Large intestine (tissue), 12 donors: ENCODE results near the gene MS4A10. TPM values are rescaled to one million over a fixed set of nuclear protein-coding genes. Genes with fewer than 3 reads are reported as not detected.

Experiments
- DNase-seq, 2 donors: peaks; one replicate each; pipeline versions ENCODE4 v3.0.0 to v3.0.0-alpha.2; 2013
- H3K27ac ChIP-seq: one replicate; pipeline ENCODE4 v1.5.1; 2013; ENCODE audit warnings: low read length
- H3K27me3 ChIP-seq: 2 replicates; pipeline ENCODE4 v1.6.1; 2013; ENCODE audit warnings: low read length; ENCODE audit not compliant: control insufficient read depth, insufficient read depth
- H3K36me3 ChIP-seq: 2 replicates; pipeline ENCODE4 v1.6.1; 2013; ENCODE audit warnings: low read length; ENCODE audit not compliant: control insufficient read depth, insufficient read depth
- H3K4me1 ChIP-seq: one replicate; pipeline ENCODE4 v1.6.1; 2013; ENCODE audit warnings: low read length; ENCODE audit not compliant: control insufficient read depth, insufficient read depth
- H3K4me3 ChIP-seq: one replicate; pipeline ENCODE4 v1.5.1; 2013; ENCODE audit warnings: low read length
- H3K9me3 ChIP-seq: one replicate; pipeline ENCODE4 v1.6.1; 2013; ENCODE audit warnings: mild to moderate bottlenecking, low read depth, low read length, moderate library complexity; ENCODE audit not compliant: control insufficient read depth
- WGBS: methylation state at CpG from one replicate; pipeline ENCODE4 v1.1.5; 2013; ENCODE audit warnings: low lambda C conversion rate; ENCODE audit not compliant: insufficient coverage; 5-methylcytosine and 5-hydroxymethylcytosine counted together
- long read RNA-seq, 11 donors: transcript quantifications; one replicate each; lab custom pipeline, GENCODE V29; 2026
- polyA plus RNA-seq: library from polyadenylated mRNA; unstranded; fragments of 120-200 nt; gene quantifications from one replicate; pipeline ENCODE4 v1.2.1, GENCODE V29; 2013

The MS4A10 gene
- polyA plus RNA-seq: 0.48 TPM
- long read RNA-seq, donor 1: 0 reads
- long read RNA-seq, donor 2: 0 reads
- long read RNA-seq, donor 3: 0 reads
- long read RNA-seq, donor 4: 0 reads
- long read RNA-seq, donor 5: 0 reads
- long read RNA-seq, donor 6: 0 reads
- long read RNA-seq, donor 7: 0 reads
- long read RNA-seq, donor 8: 0 reads
- long read RNA-seq, donor 9: 0 reads
- long read RNA-seq, donor 10: 0 reads
- long read RNA-seq, donor 11: 0 reads

- Histone ChIP-seq H3K4me1 (peaks cover 37% of the 10 kb centered on the region), H3K27me3 (no peaks in the 10 kb centered on the region)
These were observed at the start of gene MS4A10 for GRCh38 chr11:60785136-60785535. Gene MS4A10 (plus strand): TSS chr11:60785333. CDS start chr11:60790336, 5,003 bp downstream.

DNA sequence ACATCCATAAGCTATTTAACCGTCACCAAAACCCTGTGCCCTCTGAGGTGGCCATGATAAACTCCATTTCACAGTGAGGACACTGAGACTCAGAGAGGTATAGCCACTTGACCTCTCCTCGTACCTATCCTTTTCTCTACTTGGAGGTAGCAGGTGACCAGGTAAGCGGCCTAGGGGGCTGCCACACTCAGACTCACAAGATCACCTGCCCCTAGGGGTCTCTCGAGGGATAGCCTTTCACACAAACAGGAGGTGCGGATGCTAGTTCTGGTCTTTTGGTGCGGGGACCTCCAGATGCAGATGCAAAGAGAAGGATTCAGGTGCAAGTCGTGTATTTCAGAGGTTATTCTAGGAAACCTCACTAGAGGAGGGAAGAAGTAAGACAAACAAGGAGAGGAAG lies 46.0 kb upstream of the MS4A10 start:
- H3K4me3 ChIP-seq: no peak overlapping the region
- H3K27ac ChIP-seq: no peak overlapping the region
- no peaks in the 10 kb centered on the region for H3K27me3 ChIP-seq
- peaks cover 15% of the 10 kb centered on the region for H3K4me1 ChIP-seq
- DNase-seq: no peak
- no peaks in the 10 kb centered on the region for H3K36me3 ChIP-seq
- WGBS: no CpG with 5 or more reads among the region's 7 CpGs
- no peaks in the 10 kb centered on the region for H3K9me3 ChIP-seq

More at GRCh38 chr11:60785136-60785535, at the start of gene MS4A10:
- H3K9me3 ChIP-seq: no peaks in the 10 kb centered on the region
- H3K4me3 ChIP-seq: no peak within 1 kb of the TSS
- H3K27ac ChIP-seq: no peak within 1 kb of the TSS
- DNase-seq: peak; percentile 92 to 96
- no peaks in the 10 kb centered on the region for H3K36me3 ChIP-seq
- no CpG with 5 or more reads among the region's 9 CpGs for WGBS

- no peak for DNase-seq
- Histone ChIP-seq H3K4me1 (peaks cover 15% of the 10 kb centered on the region), H3K4me3 (no peak overlapping the region), H3K36me3 (no peaks in the 10 kb centered on the region), H3K27ac (peak overlapping the region; percentile 39), H3K27me3 (no peaks in the 10 kb centered on the region), H3K9me3 (no peaks in the 10 kb centered on the region)
These were observed 44.6 kb upstream of the MS4A10 start for GRCh38 chr11:60740573-60740972.

DNA sequence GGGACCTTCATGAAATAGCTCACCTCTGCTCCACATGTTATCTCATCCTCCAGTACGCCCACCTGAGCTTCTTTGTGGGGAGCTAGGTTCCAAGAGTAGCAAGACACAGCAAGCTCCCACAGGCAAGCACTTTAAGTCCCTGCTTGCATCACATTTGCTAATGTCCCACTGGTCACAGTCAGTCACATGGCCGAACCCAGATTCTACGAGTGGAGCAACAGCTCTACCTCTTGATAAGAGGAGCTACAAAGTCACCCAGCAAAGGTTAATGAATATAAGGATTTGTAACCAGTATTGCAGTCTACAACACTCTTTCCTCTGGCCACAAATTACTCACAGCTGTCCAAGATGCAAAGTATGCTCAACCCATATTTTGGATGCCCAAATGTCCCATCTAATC lies 43.7 kb upstream of the MS4A10 start:
- peak; percentile 60 to 77 for DNase-seq
- Histone ChIP-seq H3K27me3 (no peaks in the 10 kb centered on the region), H3K27ac (peak overlapping the region; percentile 39), H3K9me3 (no peaks in the 10 kb centered on the region), H3K36me3 (no peaks in the 10 kb centered on the region), H3K4me3 (no peak overlapping the region), H3K4me1 (peaks cover 15% of the 10 kb centered on the region)
- WGBS: no CpG with 5 or more reads among the region's 3 CpGs

- Histone ChIP-seq H3K27ac (no peak overlapping the region), H3K4me3 (no peak overlapping the region), H3K9me3 (no peaks in the 10 kb centered on the region), H3K4me1 (peaks cover 15% of the 10 kb centered on the region), H3K36me3 (no peaks in the 10 kb centered on the region), H3K27me3 (no peaks in the 10 kb centered on the region)
- no CpG with 5 or more reads among the region's 1 CpG for WGBS
- peak in 1 of 2 donors; percentile 32 for DNase-seq
These were observed 42.1 kb upstream of the MS4A10 start for GRCh38 chr11:60743058-60743457.

DNA sequence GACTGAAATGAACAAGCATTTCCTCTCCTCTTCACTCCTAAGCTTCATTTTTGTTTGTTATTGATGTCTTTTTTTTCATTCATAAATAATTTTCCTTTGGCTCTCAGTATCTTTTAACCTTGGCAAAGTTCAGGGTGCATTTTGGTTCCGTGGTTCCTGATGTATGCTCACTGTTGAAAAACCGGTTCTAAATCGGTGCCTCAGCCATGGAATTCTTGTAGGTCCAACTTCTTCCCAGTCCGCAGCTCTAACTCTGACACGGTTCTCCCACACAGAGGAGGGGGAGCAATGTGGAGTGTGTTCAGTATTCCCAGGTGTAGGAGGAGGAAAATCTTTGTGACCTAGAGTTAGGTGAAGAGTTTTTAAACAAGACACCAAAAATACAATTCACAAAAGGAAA lies 41.0 kb upstream of the MS4A10 start:
- 83% methylated on average over 4 of the region's 5 CpGs for WGBS
- peaks cover 15% of the 10 kb centered on the region for H3K4me1 ChIP-seq

GRCh38 chr11:60747359-60747873 lies 37.7 kb upstream of the MS4A10 start:
- Histone ChIP-seq H3K4me1 (peaks cover 3% of the 10 kb centered on the region), H3K27me3 (no peaks in the 10 kb centered on the region), H3K9me3 (no peaks in the 10 kb centered on the region), H3K4me3 (no peak overlapping the region), H3K27ac (no peak overlapping the region), H3K36me3 (no peaks in the 10 kb centered on the region)
- WGBS: 59% methylated on average over 3 of the region's 14 CpGs
- no peak for DNase-seq

More for the DNA sequence above, 41.0 kb upstream of the MS4A10 start:
- DNase-seq: no peak
- Histone ChIP-seq H3K27ac (no peak overlapping the region), H3K9me3 (no peaks in the 10 kb centered on the region), H3K36me3 (no peaks in the 10 kb centered on the region), H3K27me3 (no peaks in the 10 kb centered on the region), H3K4me3 (no peak overlapping the region)

DNA sequence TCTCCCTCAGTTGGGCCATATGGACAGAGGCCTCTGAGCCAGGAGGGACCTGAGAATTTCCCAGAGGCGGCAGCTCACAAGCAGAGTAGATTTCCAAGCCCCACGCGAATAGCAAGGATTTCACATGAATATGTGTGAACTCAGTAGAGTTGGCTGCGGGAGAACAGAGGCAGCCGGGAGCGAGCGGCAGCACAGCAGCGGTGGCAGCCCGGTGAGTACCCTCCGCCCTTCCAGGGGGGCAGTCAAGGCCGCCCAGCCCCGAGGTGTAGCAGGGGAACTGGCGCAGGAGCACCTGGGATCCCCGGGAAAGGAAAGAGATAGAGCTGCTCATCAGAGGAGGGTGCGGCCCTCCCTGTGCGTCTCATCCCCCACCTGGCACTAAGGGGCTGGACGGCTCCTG lies 36.9 kb upstream of the MS4A10 start:
- Histone ChIP-seq H3K27ac (no peak overlapping the region), H3K36me3 (no peaks in the 10 kb centered on the region), H3K27me3 (no peaks in the 10 kb centered on the region), H3K4me1 (no peaks in the 10 kb centered on the region), H3K4me3 (no peak overlapping the region), H3K9me3 (no peaks in the 10 kb centered on the region)
- DNase-seq: no peak
- WGBS: no CpG with 5 or more reads among the region's 17 CpGs

DNA sequence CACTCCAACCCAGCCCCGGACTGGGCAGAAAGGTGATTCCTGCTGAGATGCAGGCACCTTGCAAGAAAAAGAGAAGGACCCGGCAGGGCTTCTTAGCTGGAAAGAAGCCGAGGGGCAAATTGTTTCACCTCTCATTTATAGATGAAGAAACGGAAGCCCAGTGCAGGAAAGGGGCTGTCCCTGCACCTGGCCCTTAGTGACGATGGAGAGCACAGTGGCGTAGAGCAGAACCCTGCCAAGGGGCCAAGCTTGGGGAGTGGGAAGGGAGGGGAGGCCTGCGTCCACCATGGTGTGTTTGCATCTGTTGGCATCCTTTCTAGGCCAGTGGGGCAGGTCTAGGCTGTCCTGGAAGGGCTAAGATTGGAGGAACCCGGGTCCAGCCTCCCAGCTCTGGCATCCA lies 36.3 kb upstream of the MS4A10 start:
- no peaks in the 10 kb centered on the region for H3K27me3 ChIP-seq
- no peak for DNase-seq
- no CpG with 5 or more reads among the region's 8 CpGs for WGBS
- no peaks in the 10 kb centered on the region for H3K36me3 ChIP-seq
- no peaks in the 10 kb centered on the region for H3K4me1 ChIP-seq
- no peak overlapping the region for H3K27ac ChIP-seq
- H3K4me3 ChIP-seq: no peak overlapping the region
- H3K9me3 ChIP-seq: no peaks in the 10 kb centered on the region

GRCh38 chr11:60750911-60751310 lies 34.2 kb upstream of the MS4A10 start:
- no CpG with 5 or more reads among the region's 3 CpGs for WGBS
- no peak overlapping the region for H3K27ac ChIP-seq
- no peaks in the 10 kb centered on the region for H3K9me3 ChIP-seq
- H3K4me3 ChIP-seq: no peak overlapping the region
- DNase-seq: no peak
- H3K4me1 ChIP-seq: no peaks in the 10 kb centered on the region
- no peaks in the 10 kb centered on the region for H3K36me3 ChIP-seq
- no peaks in the 10 kb centered on the region for H3K27me3 ChIP-seq

GRCh38 chr11:60753309-60753708 lies 31.8 kb upstream of the MS4A10 start:
- no peaks in the 10 kb centered on the region for H3K27me3 ChIP-seq
- no peak for DNase-seq
- H3K27ac ChIP-seq: no peak overlapping the region
- H3K4me3 ChIP-seq: no peak overlapping the region
- no CpG with 5 or more reads among the region's 4 CpGs for WGBS
- H3K4me1 ChIP-seq: no peaks in the 10 kb centered on the region
- H3K9me3 ChIP-seq: no peaks in the 10 kb centered on the region
- no peaks in the 10 kb centered on the region for H3K36me3 ChIP-seq
